ENCODE results near the gene TENM4.
"Not testable (repeated sequence)": the region's sequence is repeated elsewhere in the genome, so short reads cannot be mapped to it uniquely, and the experiment has no call there.

TENM4 gene

DNA sequence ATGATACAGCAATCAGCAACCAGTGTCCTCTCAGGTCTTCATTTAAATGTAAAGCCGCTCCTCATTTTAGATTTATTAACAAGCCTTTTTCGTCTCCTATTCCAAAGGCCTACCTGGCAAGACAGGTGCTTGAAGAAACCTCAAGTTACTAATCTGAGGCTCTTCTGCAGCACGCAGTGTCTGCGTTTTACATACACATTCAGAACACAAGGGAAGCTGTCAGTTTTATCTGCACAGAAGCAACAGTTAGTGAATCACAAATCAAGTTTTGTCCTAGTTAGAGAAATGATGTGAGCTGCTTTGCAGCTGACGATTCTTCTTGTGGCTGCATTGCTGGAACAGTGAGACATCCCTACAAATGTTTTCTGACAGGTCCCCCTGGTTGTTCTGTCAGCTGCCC is 557.3 kb downstream of the TENM4 start:
- no peak overlapping the region for H3K4me3 ChIP-seq (ENCODE audit: low read depth, low read length)
- DNase-seq (ENCODE audit: low read depth), result no peak

DNA sequence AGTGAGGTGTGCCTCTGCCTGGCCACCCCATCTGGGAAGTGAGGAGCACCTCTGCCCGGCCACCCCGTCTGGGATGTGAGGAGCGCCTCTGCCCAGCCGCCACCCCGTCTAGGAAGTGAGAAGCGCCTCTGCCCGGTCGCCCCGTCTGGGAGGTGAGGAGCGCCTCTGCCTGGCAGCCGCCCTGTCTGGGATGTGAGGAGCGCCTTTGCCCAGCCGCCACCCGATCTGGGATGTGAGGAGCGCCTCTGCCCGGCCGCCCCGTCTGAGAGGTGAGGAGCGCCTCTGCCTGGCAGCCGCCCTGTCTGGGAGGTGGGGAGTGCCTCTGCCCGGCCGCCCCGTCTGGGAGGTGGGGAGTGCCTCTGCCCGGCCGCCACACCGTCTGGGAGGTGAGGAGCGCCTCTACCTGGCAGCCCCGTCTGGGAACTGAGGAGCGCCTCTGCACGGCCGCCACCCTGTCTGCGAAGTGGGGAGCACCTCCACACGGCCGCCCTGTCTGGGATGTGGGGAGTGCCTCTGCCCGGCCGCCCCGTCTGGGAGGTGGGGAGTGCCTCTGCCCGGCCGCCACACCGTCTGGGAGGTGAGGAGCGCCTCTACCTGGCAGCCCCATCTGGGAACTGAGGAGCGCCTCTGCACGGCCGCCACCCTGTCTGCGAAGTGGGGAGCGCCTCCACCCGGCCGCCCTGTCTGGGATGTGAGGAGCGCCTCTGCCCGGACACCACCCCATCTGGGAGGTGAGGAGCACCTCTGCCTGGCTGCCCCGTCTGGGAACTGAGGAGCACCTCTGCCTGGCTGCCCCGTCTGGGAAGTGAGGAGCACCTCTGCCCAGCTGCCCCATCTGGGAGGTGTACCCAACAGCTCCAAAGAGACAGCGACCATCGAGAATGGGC is 561.5 kb downstream of the TENM4 start:
- not testable (repeated sequence) for DNase-seq (ENCODE audit: low read depth); H3K4me3 ChIP-seq (ENCODE audit: low read depth, low read length)

DNA sequence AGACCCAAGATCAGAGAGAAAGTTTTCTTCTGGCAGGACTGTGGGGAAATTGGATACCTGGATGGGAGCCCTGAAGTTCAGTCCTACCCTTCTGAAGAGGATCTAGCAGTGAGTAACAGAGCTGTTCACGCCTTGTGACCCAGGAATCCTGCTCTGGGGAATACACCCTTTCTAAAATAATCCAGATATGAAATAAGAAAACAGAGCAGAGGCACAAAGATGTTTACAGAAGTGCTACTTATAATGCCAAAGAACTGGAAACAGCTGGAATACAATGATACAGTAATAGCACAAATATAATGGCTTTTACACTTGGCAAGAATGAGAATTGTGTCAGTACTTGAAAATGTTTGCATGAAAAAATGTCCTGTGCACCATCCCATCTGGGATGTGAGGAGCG is 562.2 kb downstream of the TENM4 start:
- DNase-seq (ENCODE audit: low read depth), result no peak
- H3K4me3 ChIP-seq (ENCODE audit: low read depth, low read length), result no peak overlapping the region

DNA sequence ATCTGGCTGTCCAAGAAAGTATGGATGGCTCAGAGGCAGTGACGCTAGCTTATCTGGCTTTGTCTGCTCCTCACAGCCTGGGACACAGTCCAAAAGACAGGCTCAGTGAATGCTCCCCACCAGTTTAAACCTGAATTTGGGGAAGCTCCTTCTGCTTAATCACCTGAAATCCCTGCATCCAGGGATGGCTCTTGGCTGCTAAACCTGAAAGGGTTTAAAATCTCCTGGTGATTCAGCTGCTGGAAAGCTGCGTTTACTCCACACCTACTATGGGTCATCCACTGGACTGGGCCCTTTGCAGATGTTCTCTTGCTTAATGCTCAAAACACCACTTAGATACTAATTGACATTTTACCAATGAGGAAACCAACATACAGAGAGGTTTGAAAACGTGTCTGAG is 564.2 kb downstream of the TENM4 start:
- DNase-seq (ENCODE audit: low read depth), result no peak
- H3K4me3 ChIP-seq (ENCODE audit: low read depth, low read length), result no peak overlapping the region

DNA sequence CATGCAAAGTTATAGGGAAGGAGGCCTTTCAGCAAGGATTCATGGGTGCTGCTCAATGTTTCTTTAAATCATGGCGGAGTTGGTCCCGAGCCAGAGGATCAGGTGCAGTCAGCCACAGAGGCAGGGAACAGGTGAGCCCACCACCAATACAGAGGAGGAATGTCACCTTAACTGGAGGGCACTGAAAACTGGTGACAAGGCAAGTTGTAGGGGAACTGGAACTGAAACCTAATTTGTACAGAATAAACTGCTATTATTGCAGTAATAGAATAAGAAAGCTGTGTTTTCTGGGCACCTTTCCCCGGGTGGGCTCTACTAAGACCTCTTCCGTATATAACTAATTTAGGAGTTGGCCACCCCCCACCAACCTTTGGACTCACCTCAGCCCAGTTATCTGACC is 570.2 kb downstream of the TENM4 start:
- no peak overlapping the region for H3K4me3 ChIP-seq (ENCODE audit: low read depth, low read length)
- DNase-seq (ENCODE audit: low read depth), result no peak

DNA sequence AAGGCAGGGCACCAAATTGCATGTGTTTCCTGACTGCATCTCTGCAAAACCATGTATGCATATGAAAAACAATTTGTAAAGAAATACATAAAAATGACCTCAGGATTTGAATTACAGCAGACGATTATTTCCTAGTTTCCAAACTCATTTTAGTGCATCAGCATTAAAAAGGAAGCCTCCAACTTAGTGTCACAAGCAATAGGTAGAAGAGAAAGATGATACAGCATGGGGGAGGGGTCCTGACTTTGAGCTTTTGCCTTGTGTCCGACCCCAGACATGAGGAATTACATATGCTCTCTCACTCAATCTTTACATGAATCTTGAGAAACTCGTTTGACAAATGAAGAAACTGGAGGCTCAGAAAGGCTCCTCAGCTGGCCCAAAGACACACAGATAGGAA is 571.5 kb downstream of the TENM4 start:
- no peak for DNase-seq (ENCODE audit: low read depth)
- H3K4me3 ChIP-seq (ENCODE audit: low read depth, low read length), result no peak overlapping the region

DNA sequence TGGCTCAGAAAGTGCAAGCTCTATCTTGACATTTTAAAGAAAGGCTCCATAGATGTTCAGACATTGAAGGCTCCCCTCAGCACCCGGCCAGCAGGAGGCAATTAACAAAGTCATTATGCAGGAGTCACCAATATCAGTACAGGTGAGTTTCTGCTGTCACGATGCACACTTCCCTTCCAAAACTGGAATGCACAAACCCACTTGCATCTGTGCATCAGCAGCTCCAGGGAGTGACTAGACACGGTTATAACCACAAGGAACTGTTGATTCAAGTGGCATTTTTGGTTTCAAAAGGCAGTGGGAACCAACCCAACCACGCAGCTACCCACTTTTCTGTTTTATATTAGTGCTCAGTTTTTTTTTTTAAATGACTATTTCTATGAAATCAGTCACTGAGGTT is 572.3 kb downstream of the TENM4 start:
- no peak overlapping the region for H3K4me3 ChIP-seq (ENCODE audit: low read depth, low read length)
- DNase-seq (ENCODE audit: low read depth), result no peak

DNA sequence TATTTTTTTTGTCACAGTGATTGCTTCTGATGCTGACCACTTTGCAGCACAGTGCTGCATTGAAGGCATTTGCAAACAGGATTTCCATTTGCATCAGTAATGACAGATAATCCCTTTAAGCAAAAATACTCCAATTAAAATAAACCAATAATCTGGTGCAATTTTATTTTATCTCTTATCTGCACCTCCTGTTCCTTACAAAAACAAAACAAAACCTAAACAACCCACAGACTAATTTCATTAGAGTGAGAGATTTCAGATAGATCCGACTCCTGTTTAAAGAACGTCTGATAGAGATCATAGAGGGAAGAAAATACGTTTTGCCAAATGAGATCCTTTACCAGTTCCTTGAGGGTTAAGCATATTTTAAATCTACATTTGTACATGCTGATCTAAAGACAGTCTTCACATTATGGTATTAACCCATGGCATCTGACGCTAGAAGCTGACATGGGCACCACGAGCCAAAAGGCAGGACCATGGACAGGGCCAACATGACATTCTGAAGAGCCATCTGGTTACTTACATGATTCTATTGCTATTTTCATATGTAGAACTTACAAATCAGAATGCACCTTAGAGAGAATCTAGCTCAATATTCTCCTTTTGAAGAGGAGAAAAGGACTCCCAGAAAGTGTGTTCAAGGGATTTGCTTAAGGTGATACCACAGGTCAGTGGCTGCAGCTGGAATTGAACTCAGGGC is 580.0 kb downstream of the TENM4 start:
- no peak for DNase-seq (ENCODE audit: low read depth)
- H3K4me3 ChIP-seq (ENCODE audit: low read depth, low read length), result no peak overlapping the region

DNA sequence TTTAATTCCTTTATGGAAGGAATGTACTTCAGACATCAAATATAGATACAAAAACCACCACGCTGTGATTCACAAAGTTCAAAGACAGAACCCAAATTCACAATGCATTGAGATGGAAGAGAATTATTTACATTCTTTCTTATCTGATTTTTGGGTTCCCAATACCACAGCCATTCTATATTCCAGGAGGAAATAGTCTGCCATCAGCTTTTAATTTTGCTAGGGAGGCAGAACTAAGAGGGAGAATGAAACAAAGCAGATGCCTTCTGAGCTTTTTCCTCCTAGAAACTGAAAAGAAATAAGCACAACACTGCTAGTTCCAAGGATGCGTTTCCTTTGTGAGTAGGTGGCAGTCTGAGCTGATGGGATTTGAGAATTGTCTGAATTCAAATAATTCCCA is 583.1 kb downstream of the TENM4 start:
- no peak for DNase-seq (ENCODE audit: low read depth)
- no peak overlapping the region for H3K4me3 ChIP-seq (ENCODE audit: low read depth, low read length)

DNA sequence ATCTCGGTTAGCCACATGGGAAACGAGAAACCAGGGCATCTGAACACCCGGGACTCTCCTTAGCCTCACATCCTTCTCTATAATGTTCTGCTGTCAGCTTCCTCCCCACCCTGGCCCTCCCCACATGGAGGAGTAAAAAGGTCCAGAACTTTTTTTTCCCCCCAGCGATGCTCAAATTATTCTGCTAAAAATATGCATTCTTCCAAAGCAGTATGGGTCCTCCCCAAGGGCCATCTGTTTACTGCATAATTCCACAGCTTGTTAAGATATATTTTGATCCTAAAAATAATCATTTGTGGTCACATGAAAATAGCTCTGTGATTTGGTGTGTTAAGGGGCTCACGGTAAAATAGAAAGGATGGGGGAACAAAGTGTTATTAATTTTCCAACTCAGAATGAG is 584.6 kb downstream of the TENM4 start:
- no peak for DNase-seq (ENCODE audit: low read depth)
- no peak overlapping the region for H3K4me3 ChIP-seq (ENCODE audit: low read depth, low read length)

DNA sequence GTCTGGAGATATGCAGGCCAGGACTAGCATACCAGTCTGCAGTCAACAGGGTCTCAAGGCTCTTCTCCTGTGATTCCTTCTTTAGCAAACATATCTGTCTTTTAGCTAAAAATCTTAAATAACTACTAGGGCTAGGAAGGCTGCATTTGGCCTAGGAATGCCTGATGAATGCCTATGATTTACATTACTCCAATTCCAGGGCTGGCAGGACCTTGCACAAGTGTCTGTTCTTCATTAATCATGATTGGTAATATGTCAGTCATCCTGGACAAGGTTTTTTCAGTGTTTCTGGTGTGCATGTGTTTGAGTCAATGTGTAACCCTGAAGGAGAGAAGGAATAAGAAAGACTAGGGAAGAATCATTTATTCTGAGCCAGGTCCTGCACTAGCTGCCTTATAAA is 585.7 kb downstream of the TENM4 start:
- H3K4me3 ChIP-seq (ENCODE audit: low read depth, low read length), result no peak overlapping the region
- DNase-seq (ENCODE audit: low read depth), result no peak

DNA sequence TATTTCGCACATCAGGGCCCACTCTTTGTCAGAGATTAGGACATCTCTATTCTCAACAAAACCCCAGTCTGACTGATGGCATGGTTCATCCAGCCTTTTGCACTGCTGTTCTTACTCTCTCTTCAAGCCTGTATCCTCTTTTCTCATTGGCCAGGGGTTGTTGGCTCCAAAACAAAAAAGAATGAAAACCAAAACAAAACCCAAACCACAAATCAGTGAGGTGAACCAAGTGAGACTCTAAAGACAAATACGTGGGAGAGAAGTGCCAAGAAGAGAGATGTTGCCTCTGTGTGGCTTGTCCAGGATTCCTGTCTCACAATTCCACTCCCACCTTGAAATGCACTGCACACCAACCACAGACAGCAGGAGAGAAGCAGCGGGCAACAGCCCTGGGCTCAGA is 587.3 kb downstream of the TENM4 start:
- no peak overlapping the region for H3K4me3 ChIP-seq (ENCODE audit: low read depth, low read length)
- DNase-seq (ENCODE audit: low read depth), result no peak

DNA sequence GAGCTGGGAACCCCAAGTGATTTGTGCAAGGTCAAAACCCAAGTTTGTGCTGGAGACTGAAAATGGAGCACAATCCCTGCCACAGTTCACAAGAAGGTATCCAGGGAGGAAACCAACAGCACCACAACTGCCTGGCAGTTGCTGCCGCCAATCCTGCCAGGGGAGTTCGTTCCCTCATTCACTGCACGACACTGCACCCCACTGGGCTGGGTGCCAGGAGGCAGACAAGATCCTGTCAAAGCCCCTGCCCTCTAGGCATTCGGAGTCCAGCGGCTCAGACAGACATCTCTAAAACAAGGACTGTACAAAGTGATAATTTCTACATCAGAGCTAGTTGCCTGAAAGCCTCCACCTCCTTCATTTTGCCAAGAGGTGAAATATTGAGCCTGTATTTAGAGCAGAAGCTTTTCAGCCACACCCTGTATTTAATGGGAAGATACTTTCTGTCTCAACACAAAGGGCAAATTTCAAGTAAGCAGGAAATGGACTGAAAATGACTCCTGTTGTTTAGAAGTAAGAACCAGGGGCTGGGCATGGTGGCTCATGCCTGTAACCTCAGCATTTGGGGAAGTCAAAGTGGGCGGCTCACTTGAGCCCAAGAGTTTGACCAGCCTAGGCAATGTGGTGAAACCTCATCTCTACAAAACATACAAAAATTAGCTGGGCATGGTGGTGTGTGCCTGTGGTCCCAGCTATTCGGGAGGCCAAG is 588.8 kb downstream of the TENM4 start:
- no peak overlapping the region for H3K4me3 ChIP-seq (ENCODE audit: low read depth, low read length)
- no peak for DNase-seq (ENCODE audit: low read depth)

DNA sequence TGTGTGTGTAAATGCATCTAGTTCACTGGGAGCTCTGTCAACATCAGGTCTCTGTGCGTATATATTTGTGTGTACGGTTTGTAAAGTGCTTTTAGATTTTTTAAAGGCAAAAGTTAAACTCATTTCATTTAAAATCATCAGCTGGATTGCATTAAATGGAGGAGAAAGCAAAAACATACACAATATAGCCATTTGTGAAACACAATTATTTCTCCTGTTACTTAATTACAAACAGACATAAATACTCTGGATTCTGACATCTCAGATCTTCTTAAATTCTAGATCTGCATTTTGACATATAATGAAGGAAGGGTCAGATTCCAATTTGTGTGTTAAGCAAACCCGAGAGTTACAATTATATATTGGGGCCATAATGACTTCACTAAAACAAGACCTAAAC is 590.8 kb downstream of the TENM4 start:
- DNase-seq (ENCODE audit: low read depth), result no peak
- no peak overlapping the region for H3K4me3 ChIP-seq (ENCODE audit: low read depth, low read length)

DNA sequence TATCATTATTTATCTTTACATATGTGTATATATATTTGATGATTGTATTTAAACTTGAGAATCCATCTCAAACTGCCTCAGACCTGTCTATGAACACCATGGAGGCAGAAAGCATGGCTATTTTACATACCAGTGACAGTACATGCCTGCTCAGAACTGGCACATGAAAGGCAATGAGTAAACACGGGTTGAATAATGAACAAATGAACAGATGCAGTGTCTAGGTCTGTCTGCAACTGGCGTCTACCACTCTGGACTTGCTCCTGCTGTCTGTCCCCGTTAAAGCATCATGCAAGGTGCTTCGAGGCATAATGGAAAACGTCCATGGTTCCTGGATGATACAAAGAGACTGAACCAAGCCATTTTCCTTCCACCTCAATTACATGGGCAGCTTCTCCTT is 594.6 kb downstream of the TENM4 start:
- DNase-seq (ENCODE audit: low read depth), result no peak
- H3K4me3 ChIP-seq (ENCODE audit: low read depth, low read length), result no peak overlapping the region

DNA sequence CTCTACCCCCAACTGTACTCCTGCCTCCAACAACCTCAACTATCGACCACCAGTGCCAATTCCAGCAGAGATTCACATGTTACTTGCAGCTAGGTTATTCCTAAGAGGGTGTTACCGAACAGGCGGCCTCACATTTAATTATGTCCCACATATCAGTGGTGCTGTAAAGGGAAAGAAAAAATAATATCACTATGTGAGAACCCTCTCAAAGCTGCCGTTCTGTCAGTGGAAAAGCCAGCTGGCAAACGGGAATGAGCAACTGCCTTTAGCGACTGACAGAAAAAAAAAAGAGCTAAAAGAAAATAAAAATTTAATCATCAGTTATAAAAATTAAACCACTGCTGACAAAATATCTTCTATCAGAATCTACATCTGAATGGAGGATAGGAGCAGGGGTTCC is 595.3 kb downstream of the TENM4 start:
- no peak overlapping the region for H3K4me3 ChIP-seq (ENCODE audit: low read depth, low read length)
- no peak for DNase-seq (ENCODE audit: low read depth)

DNA sequence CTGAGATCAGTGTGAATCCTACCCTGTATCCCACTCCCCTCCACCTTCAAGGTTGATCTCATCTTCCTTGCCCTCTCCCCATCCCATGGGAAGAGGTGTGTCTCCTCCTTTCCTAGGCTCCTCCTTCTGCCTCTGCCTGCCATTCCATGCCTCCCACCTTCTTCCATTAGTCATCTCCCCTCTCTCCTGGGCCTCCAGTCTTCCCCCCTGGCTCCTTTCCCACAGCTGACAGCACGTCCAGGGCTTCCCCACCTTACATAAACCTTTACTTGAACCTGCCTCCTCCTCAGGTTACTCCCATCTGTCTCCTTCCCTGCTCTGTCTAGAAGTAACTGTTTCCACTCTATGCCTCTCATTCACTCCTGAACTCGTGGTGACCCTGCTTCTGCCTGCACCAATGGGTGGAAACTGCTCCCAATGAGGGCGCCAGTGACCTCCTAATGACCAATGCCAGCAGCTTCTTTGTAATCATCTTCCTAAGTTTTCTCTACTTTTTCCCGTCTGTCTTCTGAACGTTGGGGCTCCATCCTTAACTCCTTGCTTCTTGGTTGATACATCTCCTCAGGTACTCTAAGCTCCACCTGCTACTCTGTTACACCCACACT is 599.3 kb downstream of the TENM4 start:
- H3K4me3 ChIP-seq (ENCODE audit: low read depth, low read length), result no peak overlapping the region
- DNase-seq (ENCODE audit: low read depth), result peak; percentile 17

DNA sequence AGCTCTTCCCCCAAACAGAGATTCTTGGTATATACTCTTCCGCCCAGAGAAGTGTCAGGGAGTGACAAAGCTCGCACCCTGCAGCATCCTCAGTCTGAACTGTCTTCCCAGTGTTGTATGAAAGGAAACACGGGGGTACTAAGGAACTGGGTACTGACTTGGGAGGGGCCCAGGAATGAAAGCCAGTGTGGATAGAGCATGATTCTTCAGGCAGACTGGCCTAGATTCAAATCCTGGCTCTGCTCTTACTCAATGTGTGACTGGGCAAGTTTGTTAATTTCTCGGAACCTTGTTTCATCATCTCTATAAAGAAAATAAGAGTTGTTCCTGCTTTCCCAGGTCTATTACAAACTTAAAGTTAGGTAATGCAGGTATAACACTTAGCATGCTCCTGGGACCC is 600.2 kb downstream of the TENM4 start:
- no peak overlapping the region for H3K4me3 ChIP-seq (ENCODE audit: low read depth, low read length)
- DNase-seq (ENCODE audit: low read depth), result peak; percentile 47

DNA sequence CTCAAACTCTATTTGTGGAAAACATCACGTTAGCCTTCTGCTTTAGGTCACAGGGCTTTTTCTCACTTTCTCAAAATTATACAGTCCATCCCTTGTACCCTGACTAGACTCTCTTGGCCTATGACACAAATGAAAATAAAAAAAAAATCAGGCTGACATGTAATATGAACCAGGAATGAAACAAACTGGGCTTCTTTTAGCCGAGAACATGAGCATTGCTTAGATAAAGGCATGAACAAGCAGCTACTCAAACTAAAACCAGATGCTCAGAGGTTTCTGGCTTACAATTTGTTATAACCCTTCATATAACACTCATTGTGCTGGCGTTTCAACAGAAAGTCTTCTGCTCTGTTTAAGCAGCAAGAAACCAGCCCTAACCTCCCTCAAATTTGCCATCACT is 600.6 kb downstream of the TENM4 start:
- no peak overlapping the region for H3K4me3 ChIP-seq (ENCODE audit: low read depth, low read length)
- peak; percentile 49 for DNase-seq (ENCODE audit: low read depth)

DNA sequence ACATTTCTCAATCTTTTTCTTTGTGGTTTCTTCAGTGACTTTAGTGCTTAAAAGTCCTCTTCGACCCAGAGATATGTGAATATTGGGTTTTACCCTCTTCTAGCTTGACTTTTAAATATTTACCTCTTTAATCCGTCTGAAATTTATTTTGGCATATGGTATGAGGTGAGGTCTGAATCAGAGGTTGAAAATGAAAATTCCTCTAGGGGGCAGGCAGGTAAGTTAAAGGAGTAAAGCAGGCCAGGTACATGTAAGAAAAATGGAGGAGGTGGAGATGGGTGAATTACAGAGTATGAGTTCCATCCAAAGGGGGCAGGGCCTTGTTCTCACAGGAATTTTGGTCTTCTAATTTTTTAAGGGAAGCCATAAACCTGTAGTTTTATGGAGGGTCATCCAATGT is 602.4 kb downstream of the TENM4 start:
- H3K4me3 ChIP-seq (ENCODE audit: low read depth, low read length), result no peak overlapping the region
- DNase-seq (ENCODE audit: low read depth), result no peak
